ENCODE results near the gene TATDN2. TPM values are rescaled to one million over a fixed set of nuclear protein-coding genes. Genes with fewer than 3 reads are reported as not detected.

TATDN2 gene
- total RNA-seq, 1 experiment from 2014 or later: 34.2 TPM

DNA sequence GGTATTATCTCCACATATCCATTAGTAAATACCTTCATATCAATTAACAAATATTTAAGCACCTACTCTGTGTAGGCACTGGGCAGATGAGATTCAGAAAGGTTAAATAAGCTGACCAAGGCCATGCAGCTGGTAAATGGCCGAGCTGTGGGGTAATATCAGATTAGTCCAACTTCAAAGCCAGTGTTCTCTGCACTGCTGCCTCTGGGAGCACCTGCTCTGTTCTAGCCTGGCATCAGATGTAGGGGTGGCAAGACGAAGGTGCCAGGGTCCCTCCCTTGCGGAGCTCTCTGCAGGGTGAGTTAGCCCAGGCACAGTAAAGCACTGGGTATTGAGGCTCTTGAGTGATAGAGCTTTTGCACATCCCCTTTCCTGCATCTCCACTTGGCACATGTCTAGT, 5.5 kb downstream of the TATDN2 start:
- Mint-ChIP-seq H3K27me3 (ENCODE audit: unreplicated experiment) (no peaks in the 10 kb centered on the region), H3K9me3 (ENCODE audit: low read depth, unreplicated experiment) (no peaks in the 10 kb centered on the region), H3K27ac (ENCODE audit: unreplicated experiment) (no peak overlapping the region), H3K36me3 (ENCODE audit: insufficient read depth, unreplicated experiment) (peaks cover 52% of the 10 kb centered on the region), H3K4me3 (ENCODE audit: low read depth, unreplicated experiment) (no peak overlapping the region), H3K4me1 (ENCODE audit: low read depth, unreplicated experiment) (peaks cover 8% of the 10 kb centered on the region)
- intact Hi-C loops (cut with micrococcal nuclease; ENCODE audit: unreplicated experiment): no loop called here
- TF ChIP-seq, protein P1, sequence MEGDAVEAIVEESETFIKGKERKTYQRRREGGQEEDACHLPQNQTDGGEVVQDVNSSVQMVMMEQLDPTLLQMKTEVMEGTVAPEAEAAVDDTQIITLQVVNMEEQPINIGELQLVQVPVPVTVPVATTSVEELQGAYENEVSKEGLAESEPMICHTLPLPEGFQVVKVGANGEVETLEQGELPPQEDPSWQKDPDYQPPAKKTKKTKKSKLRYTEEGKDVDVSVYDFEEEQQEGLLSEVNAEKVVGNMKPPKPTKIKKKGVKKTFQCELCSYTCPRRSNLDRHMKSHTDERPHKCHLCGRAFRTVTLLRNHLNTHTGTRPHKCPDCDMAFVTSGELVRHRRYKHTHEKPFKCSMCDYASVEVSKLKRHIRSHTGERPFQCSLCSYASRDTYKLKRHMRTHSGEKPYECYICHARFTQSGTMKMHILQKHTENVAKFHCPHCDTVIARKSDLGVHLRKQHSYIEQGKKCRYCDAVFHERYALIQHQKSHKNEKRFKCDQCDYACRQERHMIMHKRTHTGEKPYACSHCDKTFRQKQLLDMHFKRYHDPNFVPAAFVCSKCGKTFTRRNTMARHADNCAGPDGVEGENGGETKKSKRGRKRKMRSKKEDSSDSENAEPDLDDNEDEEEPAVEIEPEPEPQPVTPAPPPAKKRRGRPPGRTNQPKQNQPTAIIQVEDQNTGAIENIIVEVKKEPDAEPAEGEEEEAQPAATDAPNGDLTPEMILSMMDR (IDR thresholded peaks at IDR 0.05; ENCODE audit: unreplicated experiment): no peak
- no peak for DNase-seq
- no TSS peak for BruUV-seq (replicated peaks)
- CTCF ChIA-PET: no interaction called here

DNA sequence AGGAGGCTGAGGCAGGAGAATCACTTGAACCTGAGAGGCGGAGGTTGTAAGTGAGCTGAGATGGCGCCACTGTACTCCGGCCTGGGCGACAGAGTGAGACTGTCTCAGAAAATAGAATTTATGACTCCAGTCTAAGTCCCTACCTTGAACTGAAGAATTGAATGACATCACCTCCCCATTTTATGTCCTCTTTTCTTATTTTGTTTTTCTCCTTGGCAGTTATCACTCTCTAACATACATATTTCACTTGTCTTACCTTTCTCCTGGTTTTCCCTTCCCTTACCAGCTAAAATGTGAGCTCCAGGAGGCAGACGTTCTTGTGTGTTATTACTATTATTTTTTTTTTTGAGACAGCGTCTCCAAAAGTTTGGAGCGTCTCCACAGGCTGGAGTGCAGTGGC, 7.6 kb downstream of the TATDN2 start:
- Mint-ChIP-seq H3K4me3 (ENCODE audit: low read depth, unreplicated experiment) (no peak overlapping the region), H3K27me3 (ENCODE audit: unreplicated experiment) (no peaks in the 10 kb centered on the region), H3K4me1 (ENCODE audit: low read depth, unreplicated experiment) (peaks cover 6% of the 10 kb centered on the region), H3K27ac (ENCODE audit: unreplicated experiment) (no peak overlapping the region), H3K9me3 (ENCODE audit: low read depth, unreplicated experiment) (no peaks in the 10 kb centered on the region), H3K36me3 (ENCODE audit: insufficient read depth, unreplicated experiment) (peaks cover 43% of the 10 kb centered on the region)
- CTCF ChIA-PET: no interaction called here
- intact Hi-C loops (cut with micrococcal nuclease; ENCODE audit: unreplicated experiment): no loop called here
- no TSS peak for BruUV-seq (replicated peaks)
- TF ChIP-seq, protein P1 (IDR thresholded peaks at IDR 0.05; ENCODE audit: unreplicated experiment): no peak
- no peak for DNase-seq

DNA sequence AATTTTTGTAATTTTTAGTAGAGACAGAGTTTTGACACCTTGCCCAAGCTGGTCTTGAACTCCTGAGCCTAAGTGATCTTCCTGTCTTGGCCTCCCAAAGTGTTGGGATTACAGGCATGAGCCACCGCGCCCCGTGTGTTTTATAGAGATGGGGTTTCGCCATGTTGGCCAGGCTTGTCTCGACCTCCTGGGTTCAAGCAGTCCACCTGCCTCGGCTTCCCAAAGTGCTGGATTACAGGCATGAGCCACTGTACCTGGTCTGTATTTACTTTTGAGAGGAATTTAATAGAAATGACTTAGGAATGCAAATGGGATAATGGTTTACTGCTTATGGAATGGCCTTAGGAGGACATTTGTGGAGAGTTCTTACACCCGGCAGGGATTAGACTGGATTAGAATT, 10.8 kb downstream of the TATDN2 start:
- Mint-ChIP-seq H3K36me3 (ENCODE audit: insufficient read depth, unreplicated experiment) (peaks cover 60% of the 10 kb centered on the region), H3K4me3 (ENCODE audit: low read depth, unreplicated experiment) (no peak overlapping the region), H3K4me1 (ENCODE audit: low read depth, unreplicated experiment) (no peaks in the 10 kb centered on the region), H3K27ac (ENCODE audit: unreplicated experiment) (no peak overlapping the region), H3K9me3 (ENCODE audit: low read depth, unreplicated experiment) (no peaks in the 10 kb centered on the region), H3K27me3 (ENCODE audit: unreplicated experiment) (no peaks in the 10 kb centered on the region)
- BruUV-seq (replicated peaks): no TSS peak
- CTCF ChIA-PET: no interaction called here
- intact Hi-C loops (cut with micrococcal nuclease; ENCODE audit: unreplicated experiment): no loop called here
- TF ChIP-seq, protein P1 (IDR thresholded peaks at IDR 0.05; ENCODE audit: unreplicated experiment): no peak
- DNase-seq: no peak

DNA sequence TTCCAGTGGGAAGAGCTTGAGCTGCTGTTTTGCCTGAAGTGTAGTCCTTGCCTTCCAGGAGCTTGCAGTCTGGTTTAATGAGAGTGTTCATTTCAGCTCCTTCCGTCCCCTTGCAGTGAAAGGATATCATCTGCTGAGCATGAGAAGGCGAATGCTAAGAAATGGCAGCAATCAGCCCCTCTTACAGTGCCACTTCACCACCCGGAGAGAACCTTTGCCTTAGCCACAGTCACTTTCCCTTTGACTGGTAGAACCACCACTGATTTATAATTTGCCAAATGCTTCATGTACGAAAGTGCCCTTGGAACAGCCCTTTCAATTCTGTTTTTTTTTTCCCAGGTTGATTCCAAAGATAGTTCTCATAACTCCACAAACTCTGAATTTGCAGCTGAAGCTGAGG, 11.5 kb downstream of the TATDN2 start:
- DNase-seq: no peak
- no peaks in the 10 kb centered on the region for H3K27me3 Mint-ChIP-seq (ENCODE audit: unreplicated experiment)
- H3K36me3 Mint-ChIP-seq (ENCODE audit: insufficient read depth, unreplicated experiment): peaks cover 60% of the 10 kb centered on the region
- H3K4me3 Mint-ChIP-seq (ENCODE audit: low read depth, unreplicated experiment): no peak overlapping the region
- TF ChIP-seq, protein P1 (IDR thresholded peaks at IDR 0.05; ENCODE audit: unreplicated experiment): no peak
- CTCF ChIA-PET: no interaction called here
- H3K9me3 Mint-ChIP-seq (ENCODE audit: low read depth, unreplicated experiment): no peaks in the 10 kb centered on the region
- no peak overlapping the region for H3K27ac Mint-ChIP-seq (ENCODE audit: unreplicated experiment)
- no peaks in the 10 kb centered on the region for H3K4me1 Mint-ChIP-seq (ENCODE audit: low read depth, unreplicated experiment)
- intact Hi-C loops (cut with micrococcal nuclease; ENCODE audit: unreplicated experiment): no loop called here
- BruUV-seq (replicated peaks): no TSS peak
